ENCODE data around the gene GTSF1L. TPM values are rescaled to one million over a fixed set of nuclear protein-coding genes. Genes with fewer than 3 reads are reported as not detected.

GTSF1L gene
- total and polyA plus RNA-seq, 2 of the 4 experiments (the other 2 are of a cell fraction), result not detected

DNA sequence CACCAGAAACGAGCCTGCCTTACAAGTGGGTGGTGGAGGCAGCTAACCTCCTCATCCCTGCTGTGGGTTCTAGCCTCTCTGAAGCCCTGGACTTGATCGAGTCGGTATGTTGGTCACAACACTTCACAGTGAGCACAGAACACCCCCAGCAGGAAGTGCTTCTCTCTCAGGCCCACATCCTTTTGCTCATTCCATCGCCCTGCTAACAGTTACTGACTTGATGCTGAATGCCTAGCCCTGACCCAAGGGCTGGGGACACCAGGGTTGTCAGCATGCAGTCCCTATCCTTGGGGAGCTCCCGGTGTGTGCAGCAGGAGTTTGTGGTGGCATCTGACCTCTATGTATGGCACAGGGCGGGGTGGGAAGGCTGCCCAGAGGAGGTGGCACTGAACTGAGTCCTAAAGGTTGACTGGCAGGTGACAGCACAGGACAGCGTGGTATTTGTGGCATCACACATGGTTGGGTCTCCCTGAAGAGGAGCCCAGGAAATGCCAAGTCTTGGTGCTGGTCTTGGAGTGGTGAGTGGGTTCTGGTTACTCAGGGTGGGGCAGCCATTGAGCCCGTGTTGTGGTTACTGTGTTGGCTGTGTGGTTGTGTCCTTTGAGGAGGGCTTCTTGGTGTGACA is 26.7 kb downstream of the GTSF1L start:
- dilution Hi-C loops (cut with HindIII; ENCODE audit: low sequenced_read_pairs, unreplicated experiment) (no loop called here), in situ Hi-C loops (cut with MboI; ENCODE audit: low sequenced_read_pairs) (loop anchor here (10.0 kb wide), 1 partner anchor 165 kb away; no protein-coding TSS in a partner anchor), intact Hi-C loops (cut with micrococcal nuclease) (no loop called here)
- H3K9me1 ChIP-seq (ENCODE audit: insufficient read depth, low read length), result no peaks in the 10 kb centered on the region
- WGBS, 2 experiments (ENCODE audit: extremely low coverage in 2 of 2, insufficient read length in 1 of 2), result 50% methylated on average over 2 of the region's 8 CpGs; no CpG with 5 or more reads in 1 of the 2 experiments
- H4K8ac ChIP-seq (ENCODE audit: low read depth in 2 of 2, low read length in 2 of 2), result no peak overlapping the region
- no peak for TF ChIP-seq SMC3 (IDR thresholded peaks at IDR 0.05; ENCODE audit: low read depth, low read length)
- TF ChIP-seq MXI1 (IDR thresholded peaks at IDR 0.05; ENCODE audit: borderline replicate concordance, low read depth, low read length), result no peak
- no peak for TF ChIP-seq FOS (IDR thresholded peaks at IDR 0.05; ENCODE audit: low read depth, low read length)
- TF ChIP-seq RCOR1 (IDR thresholded peaks at IDR 0.05; ENCODE audit: insufficient replicate concordance, low read length), result no peak
- TF ChIP-seq, protein P1, sequence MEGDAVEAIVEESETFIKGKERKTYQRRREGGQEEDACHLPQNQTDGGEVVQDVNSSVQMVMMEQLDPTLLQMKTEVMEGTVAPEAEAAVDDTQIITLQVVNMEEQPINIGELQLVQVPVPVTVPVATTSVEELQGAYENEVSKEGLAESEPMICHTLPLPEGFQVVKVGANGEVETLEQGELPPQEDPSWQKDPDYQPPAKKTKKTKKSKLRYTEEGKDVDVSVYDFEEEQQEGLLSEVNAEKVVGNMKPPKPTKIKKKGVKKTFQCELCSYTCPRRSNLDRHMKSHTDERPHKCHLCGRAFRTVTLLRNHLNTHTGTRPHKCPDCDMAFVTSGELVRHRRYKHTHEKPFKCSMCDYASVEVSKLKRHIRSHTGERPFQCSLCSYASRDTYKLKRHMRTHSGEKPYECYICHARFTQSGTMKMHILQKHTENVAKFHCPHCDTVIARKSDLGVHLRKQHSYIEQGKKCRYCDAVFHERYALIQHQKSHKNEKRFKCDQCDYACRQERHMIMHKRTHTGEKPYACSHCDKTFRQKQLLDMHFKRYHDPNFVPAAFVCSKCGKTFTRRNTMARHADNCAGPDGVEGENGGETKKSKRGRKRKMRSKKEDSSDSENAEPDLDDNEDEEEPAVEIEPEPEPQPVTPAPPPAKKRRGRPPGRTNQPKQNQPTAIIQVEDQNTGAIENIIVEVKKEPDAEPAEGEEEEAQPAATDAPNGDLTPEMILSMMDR (conservative IDR thresholded peaks at IDR 0.05; ENCODE audit: low read depth, low read length), result no peak
- TF ChIP-seq MAZ (IDR thresholded peaks at IDR 0.05; ENCODE audit: borderline replicate concordance, low read depth, low read length), result no peak
- TF ChIP-seq POLR2A (IDR thresholded peaks at IDR 0.05; ENCODE audit: low read depth, low read length), result no peak
- TF ChIP-seq, protein P2, sequence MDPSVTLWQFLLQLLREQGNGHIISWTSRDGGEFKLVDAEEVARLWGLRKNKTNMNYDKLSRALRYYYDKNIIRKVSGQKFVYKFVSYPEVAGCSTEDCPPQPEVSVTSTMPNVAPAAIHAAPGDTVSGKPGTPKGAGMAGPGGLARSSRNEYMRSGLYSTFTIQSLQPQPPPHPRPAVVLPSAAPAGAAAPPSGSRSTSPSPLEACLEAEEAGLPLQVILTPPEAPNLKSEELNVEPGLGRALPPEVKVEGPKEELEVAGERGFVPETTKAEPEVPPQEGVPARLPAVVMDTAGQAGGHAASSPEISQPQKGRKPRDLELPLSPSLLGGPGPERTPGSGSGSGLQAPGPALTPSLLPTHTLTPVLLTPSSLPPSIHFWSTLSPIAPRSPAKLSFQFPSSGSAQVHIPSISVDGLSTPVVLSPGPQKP (IDR thresholded peaks at IDR 0.05; ENCODE audit: borderline replicate concordance, low read depth, low read length), result no peak
- TF ChIP-seq RFX5 (IDR thresholded peaks at IDR 0.05; ENCODE audit: low read depth, low read length), result no peak
- TF ChIP-seq CHD1 (IDR thresholded peaks at IDR 0.05; ENCODE audit: low read depth, low read length), result no peak
- TF ChIP-seq BHLHE40 (IDR thresholded peaks at IDR 0.05; ENCODE audit: low read depth, low read length), result no peak
- no peak for TF ChIP-seq MAFK (IDR thresholded peaks at IDR 0.05; ENCODE audit: low read depth, low read length)
- no peak for TF ChIP-seq CEBPB (IDR thresholded peaks at IDR 0.05; ENCODE audit: low read depth, low read length)
- no peak for TF ChIP-seq RAD21 (IDR thresholded peaks at IDR 0.05; ENCODE audit: low read length)
- no peak overlapping the region for H2BK15ac ChIP-seq (ENCODE audit: low read depth, low read length)
- no peak overlapping the region for H4K5ac ChIP-seq (ENCODE audit: low read depth, low read length)
- H3K9me3 ChIP-seq (ENCODE audit: control insufficient read depth, insufficient read depth, low read length), result no peaks in the 10 kb centered on the region
- DNase-seq (no peak), ATAC-seq (ENCODE audit: low read depth) (no peak)
- H2BK120ac ChIP-seq (ENCODE audit: low read depth, low read length), result no peak overlapping the region
- H3K4me1 ChIP-seq (ENCODE audit: control insufficient read depth, insufficient read depth, low read length), result no peaks in the 10 kb centered on the region
- no peak overlapping the region for H2BK20ac ChIP-seq (ENCODE audit: low read depth, low read length)
- H2AFZ ChIP-seq (replicated peaks; ENCODE audit: low read length, poor library complexity), result no peak overlapping the region
- H2AK9ac ChIP-seq (replicated peaks; ENCODE audit: low read depth, low read length, poor library complexity), result no peak overlapping the region
- ChIA-PET CTCF (no interaction called here), POLR2A (ENCODE audit: unreplicated experiment) (no interaction called here)
- no peak overlapping the region for H3K18ac ChIP-seq (ENCODE audit: low read depth, low read length)
- no peaks in the 10 kb centered on the region; the same call in 1 of the 2 replicates for H4K20me1 ChIP-seq (ENCODE audit: insufficient read depth, low read length)
- H3K4me2 ChIP-seq (ENCODE audit: low read depth, low read length), result no peak overlapping the region
- no peak overlapping the region for H3K14ac ChIP-seq (replicated peaks; ENCODE audit: low read depth, low read length)
- no peak overlapping the region for H2BK5ac ChIP-seq (ENCODE audit: low read depth, low read length, poor library complexity, severe bottlenecking)
- H3K23ac ChIP-seq (ENCODE audit: low read depth, low read length), result no peak overlapping the region
- H3K56ac ChIP-seq (ENCODE audit: extremely low read depth, insufficient read depth, low read length), result no peak overlapping the region
- BruUV-seq (replicated peaks), result no TSS peak
- H2AK5ac ChIP-seq (ENCODE audit: low read depth, low read length), result no peak overlapping the region
- no peaks in the 10 kb centered on the region; a peak in 2 of 4 replicates for H3K79me1 ChIP-seq (ENCODE audit: low read depth in 1 of 2, low read length in 2 of 2)
- H3K4me3 ChIP-seq (ENCODE audit: insufficient read depth, low read depth, low read length), result no peak overlapping the region
- H3K4ac ChIP-seq (ENCODE audit: low read depth, low read length), result no peak overlapping the region
- H3K27me3 ChIP-seq (ENCODE audit: control insufficient read depth, insufficient read depth, low read length), result no peaks in the 10 kb centered on the region
- H3K27ac ChIP-seq (ENCODE audit: insufficient read depth, low read length), result no peak overlapping the region
- H4K91ac ChIP-seq (ENCODE audit: insufficient read depth, low read depth, low read length), result no peak overlapping the region
- H3K9ac ChIP-seq (ENCODE audit: low read depth, low read length), result no peak overlapping the region
- peaks cover 10% of the 10 kb centered on the region for H3K36me3 ChIP-seq (ENCODE audit: control insufficient read depth, insufficient read depth, low read length)

All from IMR-90 (cell line).